ENCODE measurements around the gene TBX21. TPM values are rescaled to one million over a fixed set of nuclear protein-coding genes. Genes with fewer than 3 reads are reported as not detected.
"Not testable (repeated sequence)": the region's sequence is repeated elsewhere in the genome, so short reads cannot be mapped to it uniquely, and the experiment has no call there.

Gene TBX21
- total and polyA plus RNA-seq, 4 donors: 0.53 to 2.0 (median 0.80) TPM

DNA sequence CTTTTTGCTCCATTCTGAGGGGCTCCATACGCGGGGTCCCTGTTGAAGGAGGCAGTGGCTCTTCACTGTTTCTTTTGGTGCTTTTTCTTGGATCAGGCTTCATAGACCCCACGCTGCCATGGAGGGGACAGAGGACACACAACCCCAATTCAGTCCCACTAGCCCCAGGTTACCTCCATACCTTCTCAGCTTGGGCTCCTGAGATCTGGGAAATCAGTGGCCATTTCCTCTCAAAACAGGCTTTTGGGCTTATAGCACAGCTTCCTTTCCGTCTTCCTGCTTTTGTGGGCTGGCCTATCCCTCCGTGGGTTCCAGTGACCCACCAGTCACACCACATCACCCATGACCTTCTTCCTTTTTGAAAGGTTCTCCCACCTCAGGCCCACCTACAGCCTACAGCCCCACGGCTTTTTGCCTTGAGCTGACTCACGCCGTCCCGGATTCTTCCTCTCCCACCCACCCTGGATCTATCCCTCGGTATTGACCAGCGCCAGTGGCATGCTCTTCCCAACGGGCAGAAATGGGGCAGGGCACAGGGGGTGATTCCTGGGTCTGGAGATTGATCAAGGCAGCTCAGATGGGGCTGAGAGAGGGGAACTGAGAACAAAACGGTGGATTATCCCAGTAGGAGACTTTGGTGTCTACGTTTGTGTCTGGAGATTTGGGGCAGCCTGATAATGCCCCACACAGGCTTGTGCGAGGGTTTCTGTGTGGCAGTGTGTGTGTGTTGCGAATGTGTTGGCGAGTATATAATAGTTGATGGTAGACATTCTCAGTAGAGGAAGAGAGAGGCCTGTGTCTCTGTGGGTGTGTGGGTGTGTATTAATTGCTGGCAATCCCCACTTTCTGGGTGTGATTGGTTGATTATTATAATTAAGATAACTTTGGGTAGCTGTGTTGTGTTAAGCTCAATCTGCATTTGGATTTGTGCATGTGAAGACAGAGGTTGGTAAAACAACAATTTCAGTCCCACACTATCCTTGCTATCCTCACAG, 3.8 kb downstream of the TBX21 start:
- no peak overlapping the region for H3K4me3 ChIP-seq
- no peak for DNase-seq
- no peak for ATAC-seq (ENCODE audit: insufficient read depth, low FRiP score)
- no peaks in the 10 kb centered on the region for H3K36me3 ChIP-seq (ENCODE audit: control insufficient read depth in 4 of 4, insufficient read depth in 4 of 4, low read length in 4 of 4)
- H3K9me3 ChIP-seq (ENCODE audit: control insufficient read depth in 4 of 4, insufficient read depth in 3 of 4, low read length in 3 of 4): peaks cover 0 to 2% (median 0%) of the 10 kb centered on the region in 4 donors
- TF ChIP-seq, protein P1, sequence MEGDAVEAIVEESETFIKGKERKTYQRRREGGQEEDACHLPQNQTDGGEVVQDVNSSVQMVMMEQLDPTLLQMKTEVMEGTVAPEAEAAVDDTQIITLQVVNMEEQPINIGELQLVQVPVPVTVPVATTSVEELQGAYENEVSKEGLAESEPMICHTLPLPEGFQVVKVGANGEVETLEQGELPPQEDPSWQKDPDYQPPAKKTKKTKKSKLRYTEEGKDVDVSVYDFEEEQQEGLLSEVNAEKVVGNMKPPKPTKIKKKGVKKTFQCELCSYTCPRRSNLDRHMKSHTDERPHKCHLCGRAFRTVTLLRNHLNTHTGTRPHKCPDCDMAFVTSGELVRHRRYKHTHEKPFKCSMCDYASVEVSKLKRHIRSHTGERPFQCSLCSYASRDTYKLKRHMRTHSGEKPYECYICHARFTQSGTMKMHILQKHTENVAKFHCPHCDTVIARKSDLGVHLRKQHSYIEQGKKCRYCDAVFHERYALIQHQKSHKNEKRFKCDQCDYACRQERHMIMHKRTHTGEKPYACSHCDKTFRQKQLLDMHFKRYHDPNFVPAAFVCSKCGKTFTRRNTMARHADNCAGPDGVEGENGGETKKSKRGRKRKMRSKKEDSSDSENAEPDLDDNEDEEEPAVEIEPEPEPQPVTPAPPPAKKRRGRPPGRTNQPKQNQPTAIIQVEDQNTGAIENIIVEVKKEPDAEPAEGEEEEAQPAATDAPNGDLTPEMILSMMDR (IDR thresholded peaks at IDR 0.05; ENCODE audit: control extremely low read depth, extremely low read depth): no peak
- 76 to 77% methylated on average over 17 of the region's 17 CpGs for WGBS, 2 donors
- H3K4me1 ChIP-seq (ENCODE audit: control insufficient read depth in 5 of 5, insufficient read depth in 5 of 5, low read length in 5 of 5): no peaks in the 10 kb centered on the region
- H3K9ac ChIP-seq (ENCODE audit: insufficient read depth in 1 of 2, low read length in 2 of 2): no peak overlapping the region
- no peak overlapping the region for H3K27ac ChIP-seq (ENCODE audit: low read depth in 1 of 2, low read length in 1 of 2)
- peaks cover 0 to 37% (median 27%) of the 10 kb centered on the region in 3 donors for H3K27me3 ChIP-seq (ENCODE audit: control insufficient read depth in 3 of 3, insufficient read depth in 3 of 3, low read length in 2 of 3)

DNA sequence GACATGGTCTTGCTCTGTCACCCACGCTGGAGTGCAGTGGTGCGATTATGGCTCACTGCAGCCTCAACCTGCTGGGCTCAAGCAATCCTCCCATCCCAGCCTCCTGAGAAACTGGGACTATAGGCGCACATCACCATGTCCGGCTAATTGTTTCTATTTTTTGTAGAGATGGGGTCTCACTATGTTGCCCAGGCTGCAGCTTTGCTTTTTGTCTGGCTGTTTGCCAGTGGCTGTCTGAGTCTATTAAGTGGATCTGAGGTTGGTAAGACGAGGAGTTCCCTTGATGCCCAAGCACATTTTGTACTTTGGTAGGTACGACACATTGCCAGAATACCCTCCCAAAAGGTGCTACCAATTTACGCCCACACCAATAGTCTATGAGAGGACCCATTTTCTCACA, 5.1 kb downstream of the TBX21 start:
- 90 to 92% methylated on average over 7 of the region's 7 CpGs for WGBS, 2 donors
- H3K27me3 ChIP-seq (ENCODE audit: control insufficient read depth in 3 of 3, insufficient read depth in 3 of 3, low read length in 2 of 3): peaks cover 0 to 26% (median 16%) of the 10 kb centered on the region in 3 donors
- ATAC-seq (ENCODE audit: insufficient read depth, low FRiP score): no peak

DNA sequence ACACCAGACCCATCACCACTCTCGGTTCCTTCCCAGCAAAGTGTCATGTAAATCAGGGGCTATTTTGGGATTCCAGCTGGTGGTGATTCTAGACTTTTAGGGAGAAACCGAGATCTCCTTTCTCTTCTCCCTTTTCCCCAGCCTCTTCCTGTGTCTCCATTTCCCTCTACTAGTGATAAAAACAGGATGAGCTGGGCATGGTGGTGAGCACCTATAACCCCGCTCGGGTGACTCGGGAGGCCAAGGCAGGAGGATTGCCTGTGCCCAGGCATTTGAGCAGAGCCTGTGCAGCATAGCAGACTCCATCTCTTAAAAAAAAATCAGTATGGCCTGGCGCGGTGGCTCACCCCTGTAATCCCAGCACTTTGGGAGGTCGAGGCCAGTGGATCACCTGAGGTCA, 6.1 kb downstream of the TBX21 start:
- H3K9ac ChIP-seq (ENCODE audit: insufficient read depth in 1 of 2, low read length in 2 of 2): no peak overlapping the region
- H3K36me3 ChIP-seq (ENCODE audit: control insufficient read depth in 4 of 4, insufficient read depth in 4 of 4, low read length in 4 of 4): no peaks in the 10 kb centered on the region
- H3K27me3 ChIP-seq (ENCODE audit: control insufficient read depth in 3 of 3, insufficient read depth in 3 of 3, low read length in 2 of 3): peaks cover 0 to 21% (median 14%) of the 10 kb centered on the region in 3 donors
- 83 to 91% methylated on average over 8 of the region's 8 CpGs for WGBS, 2 donors
- H3K27ac ChIP-seq (ENCODE audit: low read depth in 1 of 2, low read length in 1 of 2): no peak overlapping the region
- peaks cover 0 to 2% (median 0%) of the 10 kb centered on the region in 4 donors for H3K9me3 ChIP-seq (ENCODE audit: control insufficient read depth in 4 of 4, insufficient read depth in 3 of 4, low read length in 3 of 4)
- TF ChIP-seq, protein P1 (IDR thresholded peaks at IDR 0.05; ENCODE audit: control extremely low read depth, extremely low read depth): no peak
- no peak overlapping the region for H3K4me3 ChIP-seq
- no peaks in the 10 kb centered on the region for H3K4me1 ChIP-seq (ENCODE audit: control insufficient read depth in 5 of 5, insufficient read depth in 5 of 5, low read length in 5 of 5)
- ATAC-seq (ENCODE audit: insufficient read depth, low FRiP score) (no peak), DNase-seq (no peak)

More for the DNA sequence above, 5.1 kb downstream of the TBX21 start:
- Histone ChIP-seq H3K9ac (ENCODE audit: insufficient read depth in 1 of 2, low read length in 2 of 2) (no peak overlapping the region), H3K27ac (ENCODE audit: low read depth in 1 of 2, low read length in 1 of 2) (no peak overlapping the region), H3K4me3 (no peak overlapping the region), H3K9me3 (ENCODE audit: control insufficient read depth in 4 of 4, insufficient read depth in 3 of 4, low read length in 3 of 4) (peaks cover 0 to 2% (median 0%) of the 10 kb centered on the region in 4 donors), H3K36me3 (ENCODE audit: control insufficient read depth in 4 of 4, insufficient read depth in 4 of 4, low read length in 4 of 4) (no peaks in the 10 kb centered on the region), H3K4me1 (ENCODE audit: control insufficient read depth in 5 of 5, insufficient read depth in 5 of 5, low read length in 5 of 5) (no peaks in the 10 kb centered on the region)
- no peak for DNase-seq
- TF ChIP-seq, protein P1 (IDR thresholded peaks at IDR 0.05; ENCODE audit: control extremely low read depth, extremely low read depth): no peak

- ATAC-seq (ENCODE audit: insufficient read depth, low FRiP score); H3K4me1 ChIP-seq (ENCODE audit: control insufficient read depth in 5 of 5, insufficient read depth in 5 of 5, low read length in 5 of 5); H3K9ac ChIP-seq (ENCODE audit: insufficient read depth in 1 of 2, low read length in 2 of 2); H3K4me3 ChIP-seq; H3K36me3 ChIP-seq (ENCODE audit: control insufficient read depth in 4 of 4, insufficient read depth in 4 of 4, low read length in 4 of 4); H3K9me3 ChIP-seq (ENCODE audit: control insufficient read depth in 4 of 4, insufficient read depth in 3 of 4, low read length in 3 of 4); DNase-seq; H3K27ac ChIP-seq (ENCODE audit: low read depth in 1 of 2, low read length in 1 of 2): not testable (repeated sequence)
- peaks cover 0 to 13% (median 8%) of the 10 kb centered on the region in 3 donors for H3K27me3 ChIP-seq (ENCODE audit: control insufficient read depth in 3 of 3, insufficient read depth in 3 of 3, low read length in 2 of 3)
- 85 to 91% methylated on average over 12 of the region's 12 CpGs for WGBS, 2 donors
Observed at GRCh38 chr17:47739945-47740344, 6.9 kb downstream of the TBX21 start.
